HG03575 (cell line): ENCODE measurements around the gene MAX.
"Not testable (repeated sequence)": the region's sequence is repeated elsewhere in the genome, so short reads cannot be mapped to it uniquely, and the experiment has no call there.

Experiments used
- ATAC-seq: cut with Tn5 transposase; IDR thresholded peaks from one replicate; pipeline ENCODE4 v1.9.1; 2021; ENCODE audit not compliant: unreplicated experiment, insufficient number of reproducible peaks, low FRiP score; ENCODE audit errors: extremely low read depth

MAX gene

GRCh38 chr14:65106736-65107135 lies 4.4 kb upstream of the MAX start:
- ATAC-seq, result no peak

GRCh38 chr14:65106316-65106715 lies 4.0 kb upstream of the MAX start:
- ATAC-seq, result no peak

GRCh38 chr14:65104791-65105190 lies 2.5 kb upstream of the MAX start:
- no peak for ATAC-seq

- no peak for ATAC-seq
Observed at GRCh38 chr14:65103150-65103760, 938 bp upstream of the MAX start.

- no peak for ATAC-seq
Observed at GRCh38 chr14:65101631-65102440, 481 bp downstream of the MAX start.

- no peak for ATAC-seq
Observed at GRCh38 chr14:65100922-65101541, 1.3 kb downstream of the MAX start.

- ATAC-seq, result no peak
Observed at GRCh38 chr14:65098586-65098985, 3.7 kb downstream of the MAX start.

GRCh38 chr14:65096323-65097089 lies 5.8 kb downstream of the MAX start:
- no peak for ATAC-seq

- no peak for ATAC-seq
Observed at GRCh38 chr14:65095633-65096205, 6.6 kb downstream of the MAX start.

GRCh38 chr14:65092349-65092748 lies 10.0 kb downstream of the MAX start:
- ATAC-seq, result no peak

- not testable (repeated sequence) for ATAC-seq
Observed at GRCh38 chr14:65087835-65088234, 14.5 kb downstream of the MAX start.

- not testable (repeated sequence) for ATAC-seq
Observed at GRCh38 chr14:65086686-65087085, 15.6 kb downstream of the MAX start.

- no peak for ATAC-seq
Observed at GRCh38 chr14:65084554-65085505, 17.5 kb downstream of the MAX start.

- ATAC-seq, result no peak
Observed at GRCh38 chr14:65082930-65083329, 19.4 kb downstream of the MAX start.

- ATAC-seq, result no peak
Observed at GRCh38 chr14:65080960-65081747, 21.2 kb downstream of the MAX start.

GRCh38 chr14:65079768-65080167 lies 22.5 kb downstream of the MAX start:
- ATAC-seq, result no peak

- ATAC-seq, result no peak
Observed at GRCh38 chr14:65079201-65079600, 23.1 kb downstream of the MAX start.
